ENCODE measurements around the gene RAPGEF1. TPM values are rescaled to one million over a fixed set of nuclear protein-coding genes. Genes with fewer than 3 reads are reported as not detected.
A peak's percentile ranks its signal among the peaks of the same experiment; 100 is the strongest.
"Not testable (repeated sequence)": the region's sequence is repeated elsewhere in the genome, so short reads cannot be mapped to it uniquely, and the experiment has no call there.

Gene RAPGEF1
- total RNA-seq, 2 experiments from 2014 or later, result 91.9 to 92.3 TPM

DNA sequence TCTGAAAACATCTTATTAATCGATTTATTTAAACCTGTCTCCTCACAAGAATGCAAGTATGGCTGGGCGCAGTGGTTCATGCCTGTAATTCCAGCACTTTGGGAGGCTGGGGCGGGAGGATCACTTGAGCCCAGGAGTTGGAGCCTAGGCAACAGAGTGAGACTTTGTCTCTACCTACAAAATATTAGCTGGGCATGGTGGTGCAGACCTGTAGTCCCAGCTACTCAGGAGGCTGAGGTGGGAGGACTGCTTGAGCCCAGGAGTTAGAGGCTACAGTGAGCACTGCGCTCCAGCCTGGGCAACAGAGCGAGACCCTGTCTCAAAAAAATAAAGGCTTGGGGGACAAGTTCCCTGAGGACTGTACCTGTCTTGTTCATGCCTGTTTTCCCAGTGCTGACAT, 85.5 kb downstream of the RAPGEF1 start:
- Mint-ChIP-seq H3K36me3 (peaks cover 24% of the 10 kb centered on the region), H3K27ac (peak overlapping the region; percentile 91), H3K4me1 (ENCODE audit: low read depth) (peaks cover 88% of the 10 kb centered on the region)
- H3K27me3 Mint-ChIP-seq; DNase-seq; intact Hi-C loops (cut with micrococcal nuclease); H3K9me3 Mint-ChIP-seq; H3K4me3 Mint-ChIP-seq: not testable (repeated sequence)
- ChIA-PET CTCF (interaction anchor here (1.2 to 1.3 kb wide), 2 partner anchors 12 to 86 kb away, joined by 3 to 6 read pairs; no protein-coding TSS in a partner anchor), POLR2A (interaction anchor here (1.5 kb wide), 1 partner anchor 12 kb away, joined by 5 read pairs; no protein-coding TSS in a partner anchor)

DNA sequence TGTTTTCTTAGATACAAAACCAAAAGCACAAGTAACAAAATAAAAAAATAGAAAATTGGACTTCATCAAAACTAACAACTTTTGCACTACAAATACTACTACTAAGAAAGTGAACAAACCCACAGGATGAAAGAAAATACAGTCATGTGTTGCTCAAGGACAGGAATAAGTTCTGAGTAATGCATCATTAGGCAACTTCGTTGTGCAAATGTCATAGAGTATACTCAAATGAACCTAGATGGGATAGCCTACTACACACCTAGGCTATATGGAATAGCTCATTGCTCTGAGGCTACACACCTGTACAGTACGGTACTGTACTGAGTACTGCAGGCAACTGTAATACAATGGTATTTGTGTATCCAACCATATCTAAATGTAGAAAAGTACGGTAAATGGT, 88.3 kb downstream of the RAPGEF1 start:
- intact Hi-C loops (cut with micrococcal nuclease), result loop anchor here (1.0 to 2.0 kb wide), 3 partner anchors 9 to 78 kb away; no protein-coding TSS in a partner anchor
- peaks cover 25% of the 10 kb centered on the region for H3K36me3 Mint-ChIP-seq
- H3K4me3 Mint-ChIP-seq, result peak overlapping the region; percentile 35
- DNase-seq, result no peak
- CTCF ChIA-PET, result interaction anchor here (1.6 kb wide), 1 partner anchor 80 kb away, joined by 4 read pairs; no protein-coding TSS in a partner anchor
- no peaks in the 10 kb centered on the region for H3K27me3 Mint-ChIP-seq
- H3K4me1 Mint-ChIP-seq (ENCODE audit: low read depth), result peaks cover 64% of the 10 kb centered on the region
- peak overlapping the region; percentile 95 for H3K27ac Mint-ChIP-seq
- POLR2A ChIA-PET, result interaction anchor here (0.5 to 1.0 kb wide), 4 partner anchors 9 to 81 kb away, joined by 3 to 5 read pairs (median 3); no protein-coding TSS in a partner anchor
- H3K9me3 Mint-ChIP-seq, result no peaks in the 10 kb centered on the region

DNA sequence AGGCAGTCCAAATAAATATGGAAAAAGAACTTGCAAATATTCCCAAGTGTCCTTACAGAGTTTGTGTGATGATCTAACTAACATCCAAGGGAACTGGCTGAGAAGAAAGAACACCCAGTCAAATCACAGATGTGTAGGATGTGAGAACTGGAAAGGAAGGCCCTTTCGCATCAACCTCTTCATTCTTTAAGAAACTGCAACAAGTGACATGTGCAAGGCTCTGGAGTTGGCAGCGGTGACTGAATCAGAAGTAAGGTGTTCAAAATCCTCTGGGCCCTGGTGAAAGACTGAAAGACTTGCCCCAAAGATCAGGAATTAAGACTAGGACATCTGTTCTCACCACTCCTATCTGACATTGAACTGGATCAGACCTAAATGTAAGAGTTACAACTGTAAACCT, 88.7 kb downstream of the RAPGEF1 start:
- Mint-ChIP-seq H3K9me3 (no peaks in the 10 kb centered on the region), H3K4me3 (peak overlapping the region; percentile 35), H3K27me3 (no peaks in the 10 kb centered on the region), H3K36me3 (peaks cover 21% of the 10 kb centered on the region), H3K27ac (peak overlapping the region; percentile 95), H3K4me1 (ENCODE audit: low read depth) (peaks cover 62% of the 10 kb centered on the region)
- intact Hi-C loops (cut with micrococcal nuclease), result loop anchor here (1.0 to 2.0 kb wide), 3 partner anchors 9 to 78 kb away; no protein-coding TSS in a partner anchor
- CTCF ChIA-PET, result interaction anchor here (1.6 kb wide), 1 partner anchor 81 kb away, joined by 4 read pairs; no protein-coding TSS in a partner anchor
- peak; percentile 65 for DNase-seq
- POLR2A ChIA-PET, result interaction anchor here (0.5 to 1.2 kb wide), 5 partner anchors 8 to 82 kb away, joined by 3 to 5 read pairs (median 3); no protein-coding TSS in a partner anchor

DNA sequence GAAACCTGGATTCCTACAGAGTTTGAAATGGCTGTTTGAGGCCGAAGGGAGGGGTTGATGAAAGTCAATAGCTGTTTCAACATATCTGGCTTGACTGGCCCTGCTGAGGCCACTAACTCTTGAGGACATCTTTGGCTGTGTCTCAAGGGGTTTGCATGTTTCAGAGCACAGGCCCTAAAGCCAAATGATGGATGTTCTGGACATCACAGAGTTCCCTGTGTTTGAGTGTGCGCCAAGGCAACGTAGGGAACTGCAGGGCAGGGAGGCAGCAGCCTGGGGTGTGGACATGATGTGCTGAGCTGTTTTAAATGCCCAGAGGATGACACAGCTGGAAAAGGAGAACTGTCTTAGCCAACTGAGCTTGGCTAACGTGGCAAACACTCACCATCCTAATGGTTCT, 89.6 kb downstream of the RAPGEF1 start:
- Mint-ChIP-seq H3K9me3 (no peaks in the 10 kb centered on the region), H3K27me3 (no peaks in the 10 kb centered on the region), H3K4me3 (no peak overlapping the region), H3K4me1 (ENCODE audit: low read depth) (peaks cover 62% of the 10 kb centered on the region), H3K27ac (no peak overlapping the region), H3K36me3 (peaks cover 24% of the 10 kb centered on the region)
- intact Hi-C loops (cut with micrococcal nuclease), result loop anchor here (2.0 kb wide), 1 partner anchor 19 kb away; no protein-coding TSS in a partner anchor
- POLR2A ChIA-PET, result interaction anchor here (1.2 to 1.3 kb wide), 2 partner anchors 8 to 12 kb away, joined by 3 read pairs; no protein-coding TSS in a partner anchor
- CTCF ChIA-PET, result interaction anchor here (1.0 to 1.5 kb wide), 2 partner anchors 18 to 90 kb away, joined by 3 to 4 read pairs; no protein-coding TSS in a partner anchor
- DNase-seq, result no peak

DNA sequence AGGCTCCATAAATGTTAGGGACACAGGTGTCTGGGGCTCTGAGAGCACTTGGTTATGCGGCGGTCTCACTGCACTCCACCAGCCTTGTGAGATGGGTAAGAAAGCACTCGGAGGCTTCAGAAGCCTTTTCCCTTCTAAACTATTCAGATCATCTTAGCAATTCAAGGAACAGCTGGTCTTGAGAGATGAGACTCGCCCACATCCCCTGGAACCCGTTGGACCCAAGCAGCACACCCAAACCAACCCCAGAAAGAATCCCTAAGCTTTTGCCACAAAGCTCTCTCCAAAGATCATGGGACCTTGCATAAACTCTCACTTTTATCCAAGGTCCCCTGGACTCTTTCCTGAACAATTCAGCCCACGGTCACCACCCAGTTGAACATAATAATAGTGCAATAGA, 90.2 kb downstream of the RAPGEF1 start:
- Mint-ChIP-seq H3K36me3 (peaks cover 26% of the 10 kb centered on the region), H3K9me3 (no peaks in the 10 kb centered on the region), H3K27me3 (no peaks in the 10 kb centered on the region), H3K4me3 (no peak overlapping the region), H3K27ac (no peak overlapping the region), H3K4me1 (ENCODE audit: low read depth) (peaks cover 62% of the 10 kb centered on the region)
- POLR2A ChIA-PET, result interaction anchor here (1.3 kb wide), 1 partner anchor 11 kb away, joined by 3 read pairs; no protein-coding TSS in a partner anchor
- CTCF ChIA-PET, result interaction anchor here (1.5 kb wide), 1 partner anchor 91 kb away, joined by 3 read pairs; no protein-coding TSS in a partner anchor
- DNase-seq, result no peak
- intact Hi-C loops (cut with micrococcal nuclease), result loop anchor here (2.0 kb wide), 1 partner anchor 19 kb away; no protein-coding TSS in a partner anchor

DNA sequence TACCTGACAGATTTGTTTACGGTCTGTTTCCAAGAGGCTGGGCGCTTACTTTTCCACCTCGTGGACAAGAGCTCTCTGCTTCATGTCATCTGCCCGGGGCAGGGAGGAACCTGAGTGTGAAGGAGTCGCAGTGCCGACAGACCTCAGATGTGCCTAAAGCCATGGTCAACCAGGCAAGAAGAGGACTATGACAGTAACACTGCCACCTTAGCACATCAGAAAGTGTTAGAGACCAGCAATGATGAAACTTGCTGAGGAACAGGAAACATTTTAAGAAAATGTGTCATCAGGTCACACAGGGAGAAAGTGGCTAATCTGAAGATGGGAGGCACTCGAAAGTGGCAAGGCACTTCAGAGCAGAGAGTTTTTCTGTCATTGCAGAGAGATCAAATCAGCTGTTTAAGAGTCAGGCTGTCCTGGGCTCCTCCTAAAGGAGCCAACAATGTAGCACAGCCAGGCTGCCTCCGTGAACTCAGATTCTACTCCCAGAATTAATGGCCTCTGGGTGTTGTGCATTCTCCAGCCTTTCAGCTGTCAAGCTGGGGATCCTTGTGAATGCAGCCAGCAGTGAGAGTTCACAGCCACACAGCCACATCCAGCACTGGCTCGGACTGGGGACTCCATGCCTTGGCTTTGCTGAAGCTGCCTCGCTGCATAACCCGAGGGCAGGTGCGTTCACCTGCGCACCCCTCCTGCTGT, 94.6 kb downstream of the RAPGEF1 start:
- ChIA-PET CTCF (interaction anchor here (1.0 to 2.0 kb wide), 5 partner anchors 9 to 54 kb away, joined by 4 to 8 read pairs (median 5); no protein-coding TSS in a partner anchor), POLR2A (interaction anchor here (0.8 to 4.4 kb wide), 8 partner anchors 10 to 435 kb away, joined by 3 to 36 read pairs (median 6); no protein-coding TSS in a partner anchor)
- Mint-ChIP-seq H3K27me3 (no peaks in the 10 kb centered on the region), H3K9me3 (no peaks in the 10 kb centered on the region), H3K36me3 (peaks cover 41% of the 10 kb centered on the region), H3K4me3 (peak overlapping the region; percentile 43), H3K27ac (peak overlapping the region; percentile 94), H3K4me1 (ENCODE audit: low read depth) (peaks cover 68% of the 10 kb centered on the region)
- DNase-seq, result peak; percentile 65
- intact Hi-C loops (cut with micrococcal nuclease), result loop anchor here (1.0 to 2.0 kb wide), 5 partner anchors 11 to 145 kb away; no protein-coding TSS in a partner anchor

DNA sequence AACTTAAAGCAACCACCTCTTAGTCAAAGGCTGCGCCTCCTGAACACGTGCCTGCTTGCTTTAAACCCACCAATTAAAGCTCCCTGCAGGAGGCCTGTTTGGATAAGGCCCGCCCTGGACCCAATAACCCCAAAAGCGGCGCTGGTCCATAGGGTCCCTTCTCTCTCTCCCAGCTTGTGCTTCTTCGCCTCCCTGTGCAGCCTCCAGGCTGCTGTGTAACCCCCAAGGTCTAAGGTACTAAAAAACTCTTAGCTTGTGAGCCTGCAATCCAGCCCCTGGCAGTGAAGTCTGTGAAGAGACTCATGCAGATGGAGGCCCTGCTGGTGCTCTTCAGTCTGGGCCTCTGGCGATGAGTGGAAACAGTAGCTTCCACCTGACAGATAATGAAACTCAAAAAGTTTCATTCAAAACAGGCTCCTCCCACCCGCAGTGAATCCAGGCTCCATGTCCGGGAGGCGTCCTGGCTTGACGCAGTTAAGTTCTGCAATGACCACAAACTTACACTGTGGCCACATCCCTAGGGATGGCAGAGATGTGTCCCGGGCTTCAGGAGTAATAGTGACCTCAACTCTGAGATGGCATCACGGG, 97.3 kb downstream of the RAPGEF1 start:
- Mint-ChIP-seq H3K4me3 (peak overlapping the region; percentile 54), H3K4me1 (ENCODE audit: low read depth) (peaks cover 85% of the 10 kb centered on the region), H3K36me3 (peaks cover 48% of the 10 kb centered on the region), H3K27me3 (no peaks in the 10 kb centered on the region), H3K27ac (peak overlapping the region; percentile 91), H3K9me3 (no peaks in the 10 kb centered on the region)
- intact Hi-C loops (cut with micrococcal nuclease), result loop anchor here (1.0 to 5.0 kb wide), 3 partner anchors 9 to 1755 kb away; no protein-coding TSS in a partner anchor
- ChIA-PET POLR2A (interaction anchor here (0.7 to 4.4 kb wide), 16 partner anchors 8 to 97 kb away, joined by 3 to 36 read pairs (median 4); partner anchors contain the start of gene RAPGEF1), CTCF (interaction anchor here (0.7 to 3.2 kb wide), 15 partner anchors 10 to 142 kb away, joined by 3 to 31 read pairs (median 4); partner anchors contain the start of gene RAPGEF1)
- DNase-seq, result peak; percentile 84

DNA sequence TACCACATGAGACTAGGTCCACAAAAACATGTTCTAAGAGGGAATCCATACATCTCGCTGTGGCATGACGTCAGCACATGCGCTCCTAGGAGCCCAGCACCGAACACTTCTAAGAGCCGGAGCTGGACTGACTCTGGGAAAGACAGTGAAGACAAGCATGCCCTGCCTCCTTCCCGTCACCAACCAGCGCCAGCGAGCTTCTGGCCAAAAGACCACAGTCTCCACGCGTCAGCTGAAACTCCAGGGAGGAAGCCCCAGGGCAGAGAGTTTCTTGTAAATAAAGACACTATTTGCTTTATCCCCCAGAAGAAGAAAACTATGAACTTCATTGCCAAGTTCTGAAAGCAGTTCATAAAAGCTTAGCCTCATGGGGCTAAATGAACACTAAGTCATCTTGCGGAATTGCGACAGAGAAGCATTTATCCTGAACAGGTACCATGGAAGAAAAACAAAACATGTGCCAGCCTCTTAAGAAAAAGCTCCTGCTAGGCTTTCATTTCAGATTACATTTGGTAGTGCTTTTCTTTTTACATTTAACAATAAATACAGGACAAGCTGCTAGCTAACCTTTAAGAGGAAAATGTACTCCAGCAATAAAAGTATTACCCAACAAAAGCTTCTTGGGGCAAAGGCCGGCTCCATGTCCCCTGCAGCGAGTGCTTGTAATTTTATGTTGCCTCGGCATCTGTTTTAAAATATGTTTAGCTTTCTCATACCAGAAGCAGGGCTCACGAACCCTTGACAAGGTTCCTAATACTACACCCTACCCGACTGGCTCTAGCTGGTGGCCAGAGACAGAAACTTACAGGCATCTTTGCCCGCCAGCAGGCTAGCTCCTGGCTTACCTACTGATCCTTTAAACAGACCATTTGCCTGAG, 98.0 kb downstream of the RAPGEF1 start:
- no peaks in the 10 kb centered on the region for H3K9me3 Mint-ChIP-seq
- H3K36me3 Mint-ChIP-seq, result peaks cover 51% of the 10 kb centered on the region
- intact Hi-C loops (cut with micrococcal nuclease), result loop anchor here (1.0 to 5.0 kb wide), 3 partner anchors 9 to 1755 kb away; no protein-coding TSS in a partner anchor
- H3K27ac Mint-ChIP-seq, result peak overlapping the region; percentile 91
- POLR2A ChIA-PET, result interaction anchor here (0.7 to 4.4 kb wide), 16 partner anchors 8 to 98 kb away, joined by 3 to 36 read pairs (median 4); partner anchors contain the start of gene RAPGEF1
- CTCF ChIA-PET, result interaction anchor here (0.7 to 3.2 kb wide), 13 partner anchors 11 to 141 kb away, joined by 3 to 31 read pairs (median 5); partner anchors contain the start of gene RAPGEF1
- no peaks in the 10 kb centered on the region for H3K27me3 Mint-ChIP-seq
- H3K4me1 Mint-ChIP-seq (ENCODE audit: low read depth), result peaks cover 89% of the 10 kb centered on the region
- H3K4me3 Mint-ChIP-seq, result peak overlapping the region; percentile 54
- no peak for DNase-seq

DNA sequence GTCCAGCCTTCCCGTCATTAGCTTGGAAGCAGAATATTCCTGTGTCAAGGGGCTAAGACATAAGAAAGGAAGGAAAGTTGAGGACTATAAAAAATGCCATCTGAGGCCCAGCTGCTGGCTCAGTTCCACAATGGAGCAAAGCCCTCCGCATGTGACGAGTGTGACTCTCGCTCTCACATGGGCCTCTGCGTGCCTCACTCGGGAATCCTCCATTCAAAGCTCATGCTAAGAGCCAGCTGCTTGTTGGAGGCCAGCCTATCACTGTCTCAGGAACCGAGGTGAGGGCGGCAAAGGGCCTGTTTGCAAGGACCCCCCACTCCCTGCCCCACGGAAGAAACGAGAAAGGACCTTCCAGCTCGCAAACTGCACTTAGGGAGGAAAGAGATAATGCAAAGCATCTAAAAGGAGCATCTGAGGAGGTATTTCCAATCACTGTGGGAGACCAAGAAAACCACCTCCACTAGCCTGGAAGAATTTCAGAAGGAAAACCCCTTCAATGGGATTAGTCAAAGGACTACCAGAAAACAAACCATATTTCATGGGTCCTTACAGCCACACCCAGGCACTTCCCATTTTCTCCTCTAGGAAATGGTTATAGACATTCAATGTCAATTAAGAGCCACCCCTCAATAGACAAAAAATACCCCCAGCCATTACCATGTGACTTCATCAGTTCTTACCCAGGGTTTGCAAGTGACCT, 99.3 kb downstream of the RAPGEF1 start:
- Mint-ChIP-seq H3K27ac (peak overlapping the region; percentile 40), H3K4me1 (ENCODE audit: low read depth) (peaks cover 92% of the 10 kb centered on the region), H3K9me3 (no peaks in the 10 kb centered on the region), H3K36me3 (peaks cover 46% of the 10 kb centered on the region), H3K27me3 (no peaks in the 10 kb centered on the region), H3K4me3 (no peak overlapping the region)
- POLR2A ChIA-PET, result no interaction called here
- CTCF ChIA-PET, result interaction anchor here (0.8 to 3.2 kb wide), 3 partner anchors 85 to 99 kb away, joined by 3 to 31 read pairs (median 7); partner anchors contain the start of gene RAPGEF1
- DNase-seq, result no peak
- intact Hi-C loops (cut with micrococcal nuclease), result loop anchor here (5.0 kb wide), 2 partner anchors 48 to 1753 kb away; no protein-coding TSS in a partner anchor

DNA sequence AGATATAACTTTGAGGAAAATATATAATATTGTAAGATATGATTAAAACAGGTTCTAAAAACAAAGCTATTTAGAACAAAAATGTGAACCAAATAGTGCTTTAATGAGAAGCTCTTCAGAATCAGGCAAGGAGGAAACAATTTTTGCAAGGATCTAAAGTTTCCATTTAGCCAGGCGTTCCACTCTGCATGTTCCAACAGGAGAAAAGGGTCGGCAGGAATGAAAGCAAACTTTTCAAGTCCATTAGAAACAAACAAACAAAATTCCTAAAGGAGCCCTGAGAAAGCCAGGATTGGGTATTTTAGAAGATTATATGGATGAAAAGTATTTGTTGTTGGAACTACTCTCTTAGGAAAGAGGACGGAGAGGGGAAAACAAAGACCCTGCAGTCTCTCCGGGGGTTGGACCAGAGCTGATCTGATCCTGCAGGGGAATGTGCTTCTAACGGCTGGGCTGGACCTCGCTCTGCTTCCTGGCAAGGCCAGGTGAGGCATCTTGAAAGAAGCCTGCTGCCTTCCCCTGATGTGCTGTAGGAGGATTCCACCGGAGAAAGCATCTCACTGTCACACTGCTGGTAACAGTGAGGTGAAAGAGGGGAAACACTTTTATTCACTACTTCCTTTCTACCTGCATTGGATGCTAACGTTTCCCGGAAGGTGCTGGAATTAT, 100.0 kb downstream of the RAPGEF1 start:
- Mint-ChIP-seq H3K4me3 (no peak overlapping the region), H3K36me3 (peaks cover 48% of the 10 kb centered on the region)
- POLR2A ChIA-PET, result interaction anchor here (0.6 kb wide), 1 partner anchor 23 kb away, joined by 3 read pairs; no protein-coding TSS in a partner anchor

More for the DNA sequence above, 100.0 kb downstream of the RAPGEF1 start:
- DNase-seq, result no peak
- no peaks in the 10 kb centered on the region for H3K9me3 Mint-ChIP-seq
- intact Hi-C loops (cut with micrococcal nuclease), result loop anchor here (5.0 kb wide), 2 partner anchors 48 to 1753 kb away; no protein-coding TSS in a partner anchor
- CTCF ChIA-PET, result interaction anchor here (0.8 to 2.0 kb wide), 4 partner anchors 48 to 101 kb away, joined by 3 to 10 read pairs (median 6); no protein-coding TSS in a partner anchor
- peaks cover 92% of the 10 kb centered on the region for H3K4me1 Mint-ChIP-seq (ENCODE audit: low read depth)
- H3K27me3 Mint-ChIP-seq, result no peaks in the 10 kb centered on the region
- peak overlapping the region; percentile 31 for H3K27ac Mint-ChIP-seq
